Mesendoderm (in vitro differentiated cells): ENCODE data around the gene LRRC4C.
"Not testable (repeated sequence)": the region's sequence is repeated elsewhere in the genome, so short reads cannot be mapped to it uniquely, and the experiment has no call there.

Experiments used
- DNase-seq: peaks from one replicate; pipeline ENCODE4 v3.0.0; 2013
- H2AK5ac ChIP-seq: 2 replicates; pipeline ENCODE4 v1.6.1; 2013; ENCODE audit warnings: low read length, inconsistent platforms
- H2BK120ac ChIP-seq: 2 replicates; pipeline ENCODE4 v1.6.1; 2013; ENCODE audit warnings: low read depth, mild to moderate bottlenecking, low read length, moderate library complexity, mixed read lengths
- H2BK15ac ChIP-seq: replicated peaks from 2 replicates; pipeline ENCODE4 v1.6.1; 2013; ENCODE audit warnings: low read depth, mild to moderate bottlenecking, moderate library complexity
- H2BK5ac ChIP-seq: 2 replicates; pipeline ENCODE4 v1.6.1; 2013; ENCODE audit warnings: low read length, inconsistent platforms
- H3K18ac ChIP-seq: 2 replicates; pipeline ENCODE4 v1.6.1; 2013; ENCODE audit warnings: mild to moderate bottlenecking, low read length, mixed read lengths
- H3K23ac ChIP-seq: one replicate; pipeline ENCODE4 v1.6.1; 2013; ENCODE audit warnings: low read length
- H3K27ac ChIP-seq: 2 replicates; pipeline ENCODE4 v1.5.1; 2013; ENCODE audit warnings: low read depth, mild to moderate bottlenecking, inconsistent platforms, low read length, moderate library complexity
- H3K27me3 ChIP-seq: 2 replicates; pipeline ENCODE4 v1.6.1; 2013; ENCODE audit warnings: low read length, control low read depth, mild to moderate bottlenecking, inconsistent platforms; ENCODE audit not compliant: insufficient read depth, poor library complexity
- H3K36me3 ChIP-seq: 2 replicates; pipeline ENCODE4 v1.6.1; 2013; ENCODE audit warnings: low read length, inconsistent platforms; ENCODE audit not compliant: control insufficient read depth, insufficient read depth
- H3K4ac ChIP-seq: one replicate; pipeline ENCODE4 v1.6.1; 2013; ENCODE audit warnings: low read depth, mild to moderate bottlenecking, low read length, moderate library complexity
- H3K4me1 ChIP-seq: 2 replicates; pipeline ENCODE4 v1.6.1; 2013; ENCODE audit warnings: low read depth, low read length, inconsistent platforms; ENCODE audit not compliant: control insufficient read depth
- H3K4me2 ChIP-seq: 2 replicates; pipeline ENCODE4 v1.6.1; 2013; ENCODE audit warnings: low read length
- H3K4me3 ChIP-seq: 2 replicates; pipeline ENCODE4 v1.5.1; 2013; ENCODE audit warnings: mild to moderate bottlenecking, low read length
- H3K56ac ChIP-seq: one replicate; pipeline ENCODE4 v1.6.1; 2013; ENCODE audit warnings: low read length
- H3K79me1 ChIP-seq: 2 replicates; pipeline ENCODE4 v1.6.1; 2013; ENCODE audit warnings: low read length, inconsistent platforms
- H3K79me2 ChIP-seq: 2 replicates; pipeline ENCODE4 v1.6.1; 2013; ENCODE audit warnings: mild to moderate bottlenecking, low read length; ENCODE audit not compliant: control insufficient read depth, insufficient read depth
- H3K9ac ChIP-seq: 2 replicates; pipeline ENCODE4 v1.6.1; 2013; ENCODE audit warnings: low read length, inconsistent platforms
- H4K5ac ChIP-seq: one replicate; pipeline ENCODE4 v1.6.1; 2013; ENCODE audit warnings: low read length
- H4K8ac ChIP-seq: one replicate; pipeline ENCODE4 v1.6.1; 2013; ENCODE audit warnings: low read depth, mild to moderate bottlenecking, control low read depth, low read length, moderate library complexity
- WGBS: extraction: QIAGEN DNeasy Blood & Tissue Kit; methylation state at CpG from one replicate; pipeline ENCODE4 v1.1.7; 2013; ENCODE audit warnings: low lambda C conversion rate, missing lambda C conversion rate; ENCODE audit not compliant: insufficient coverage; ENCODE audit errors: extremely low coverage; 5-methylcytosine and 5-hydroxymethylcytosine counted together

Gene LRRC4C

GRCh38 chr11:40877256-40877655, 582.2 kb downstream of the LRRC4C start:
- no CpG with 5 or more reads among the region's 7 CpGs for WGBS
- Histone ChIP-seq H3K4me1 (no peaks in the 10 kb centered on the region), H3K27me3 (no peaks in the 10 kb centered on the region), H3K79me1 (no peaks in the 10 kb centered on the region), H3K18ac (no peak overlapping the region), H3K27ac (no peak overlapping the region), H3K4ac (no peak overlapping the region), H3K23ac (no peak overlapping the region), H4K5ac (no peak overlapping the region), H3K36me3 (no peaks in the 10 kb centered on the region), H2BK5ac (no peak overlapping the region), H3K9ac (no peak overlapping the region), H3K56ac (no peak overlapping the region), H4K8ac (no peak overlapping the region), H3K79me2 (no peaks in the 10 kb centered on the region), H2BK15ac (no peak overlapping the region), H3K4me3 (no peak overlapping the region), H3K4me2 (no peak overlapping the region), H2AK5ac (no peak overlapping the region), H2BK120ac (no peak overlapping the region)
- DNase-seq = peak; percentile 30

GRCh38 chr11:40867991-40868632, 591.3 kb downstream of the LRRC4C start:
- Histone ChIP-seq H2AK5ac (no peak overlapping the region), H3K4ac (no peak overlapping the region), H3K18ac (no peak overlapping the region), H3K4me1 (no peaks in the 10 kb centered on the region), H3K23ac (no peak overlapping the region), H3K9ac (no peak overlapping the region), H4K5ac (no peak overlapping the region), H2BK120ac (no peak overlapping the region), H2BK15ac (no peak overlapping the region), H3K27me3 (no peaks in the 10 kb centered on the region), H3K56ac (no peak overlapping the region), H4K8ac (no peak overlapping the region), H3K4me3 (no peak overlapping the region), H3K36me3 (no peaks in the 10 kb centered on the region), H2BK5ac (no peak overlapping the region), H3K79me2 (no peaks in the 10 kb centered on the region), H3K79me1 (no peaks in the 10 kb centered on the region), H3K4me2 (no peak overlapping the region), H3K27ac (no peak overlapping the region)
- DNase-seq = peak; percentile 3
- no CpG with 5 or more reads among the region's 3 CpGs for WGBS

GRCh38 chr11:40857754-40858153, 601.7 kb downstream of the LRRC4C start:
- no CpG with 5 or more reads among the region's 1 CpG for WGBS
- not testable (repeated sequence) for H2BK5ac ChIP-seq, H3K4ac ChIP-seq, H3K18ac ChIP-seq, H2AK5ac ChIP-seq, H2BK120ac ChIP-seq, H3K4me3 ChIP-seq, H3K56ac ChIP-seq, H4K5ac ChIP-seq, DNase-seq, H3K4me1 ChIP-seq, H3K4me2 ChIP-seq, H3K79me1 ChIP-seq, H2BK15ac ChIP-seq, H3K23ac ChIP-seq, H3K9ac ChIP-seq, H4K8ac ChIP-seq, H3K27me3 ChIP-seq, H3K79me2 ChIP-seq, H3K36me3 ChIP-seq, H3K27ac ChIP-seq

GRCh38 chr11:40842750-40843339, 616.6 kb downstream of the LRRC4C start:
- DNase-seq = no peak
- no peak overlapping the region for H3K4me3 ChIP-seq
- H3K56ac ChIP-seq = no peak overlapping the region
- no peaks in the 10 kb centered on the region for H3K79me1 ChIP-seq
- H3K18ac ChIP-seq = no peak overlapping the region
- H3K79me2 ChIP-seq = no peaks in the 10 kb centered on the region
- no peak overlapping the region for H3K4ac ChIP-seq
- no peak overlapping the region for H3K23ac ChIP-seq
- H3K27ac ChIP-seq = no peak overlapping the region
- H2BK15ac ChIP-seq = no peak overlapping the region
- no peak overlapping the region for H2AK5ac ChIP-seq
- H4K8ac ChIP-seq = no peak overlapping the region
- no CpG with 5 or more reads among the region's 5 CpGs for WGBS
- no peak overlapping the region for H2BK120ac ChIP-seq
- no peak overlapping the region for H3K9ac ChIP-seq
- H2BK5ac ChIP-seq = no peak overlapping the region
- no peak overlapping the region for H4K5ac ChIP-seq
- no peaks in the 10 kb centered on the region for H3K4me1 ChIP-seq
- no peaks in the 10 kb centered on the region for H3K27me3 ChIP-seq
- H3K4me2 ChIP-seq = no peak overlapping the region
- no peaks in the 10 kb centered on the region for H3K36me3 ChIP-seq

GRCh38 chr11:40841231-40841630, 618.2 kb downstream of the LRRC4C start:
- Histone ChIP-seq H3K27me3 (no peaks in the 10 kb centered on the region), H3K79me2 (no peaks in the 10 kb centered on the region), H3K4me2 (no peak overlapping the region), H2BK15ac (no peak overlapping the region), H3K4me1 (no peaks in the 10 kb centered on the region), H2BK5ac (no peak overlapping the region), H3K36me3 (no peaks in the 10 kb centered on the region), H3K27ac (no peak overlapping the region), H3K56ac (no peak overlapping the region), H2BK120ac (no peak overlapping the region), H3K4ac (no peak overlapping the region), H3K18ac (no peak overlapping the region), H3K79me1 (no peaks in the 10 kb centered on the region), H4K5ac (no peak overlapping the region), H2AK5ac (no peak overlapping the region), H4K8ac (no peak overlapping the region), H3K23ac (no peak overlapping the region), H3K9ac (no peak overlapping the region), H3K4me3 (no peak overlapping the region)
- DNase-seq = no peak
- no CpG with 5 or more reads among the region's 1 CpG for WGBS

- no CpG with 5 or more reads among the region's 1 CpG for WGBS
- H3K9ac ChIP-seq = no peak overlapping the region
- no peak overlapping the region for H3K4me2 ChIP-seq
Measured at GRCh38 chr11:40838181-40838683, 621.2 kb downstream of the LRRC4C start.

More at GRCh38 chr11:40838181-40838683, 621.2 kb downstream of the LRRC4C start:
- Histone ChIP-seq H3K23ac (no peak overlapping the region), H3K56ac (no peak overlapping the region), H2BK15ac (no peak overlapping the region), H3K36me3 (no peaks in the 10 kb centered on the region), H3K4me3 (no peak overlapping the region), H3K18ac (no peak overlapping the region), H2BK120ac (no peak overlapping the region), H4K5ac (no peak overlapping the region), H3K4ac (no peak overlapping the region), H2BK5ac (no peak overlapping the region), H4K8ac (no peak overlapping the region), H3K79me1 (no peaks in the 10 kb centered on the region), H3K27ac (no peak overlapping the region), H2AK5ac (no peak overlapping the region), H3K79me2 (no peaks in the 10 kb centered on the region), H3K4me1 (no peaks in the 10 kb centered on the region), H3K27me3 (no peaks in the 10 kb centered on the region)
- DNase-seq = no peak
